GM11168 (cell line): Measurements from ENCODE around the gene MEN1.

Experiments used
- in situ Hi-C: fragments of 300-500 bp; cut with MboI; formaldehyde crosslinking; loops from one replicate; pipeline ENCODE4 v1.12.0; 2022; ENCODE audit warnings: low sequenced_read_pairs; ENCODE audit not compliant: unreplicated experiment

Gene MEN1

GRCh38 chr11:64788321-64789215 is 21.8 kb downstream of the MEN1 start:
- in situ Hi-C loops: no loop called here

- in situ Hi-C loops: no loop called here
Observed at GRCh38 chr11:64787526-64788320, 22.6 kb downstream of the MEN1 start.

- in situ Hi-C loops: no loop called here
Observed at GRCh38 chr11:64786308-64786707, 24.0 kb downstream of the MEN1 start.

- in situ Hi-C loops: no loop called here
Observed at GRCh38 chr11:64784813-64785581, 25.4 kb downstream of the MEN1 start.

GRCh38 chr11:64778473-64779298 is 31.7 kb downstream of the MEN1 start, which contains the start of gene SF1:
Gene SF1, minus strand, starts transcription at chr11:64778542. Its CDS starts 150 bp downstream, at chr11:64778392.
- in situ Hi-C loops: no loop called here

- in situ Hi-C loops: no loop called here
Observed at GRCh38 chr11:64778223-64778472, 32.2 kb downstream of the MEN1 start.

GRCh38 chr11:64777449-64778222 is 32.7 kb downstream of the MEN1 start:
- in situ Hi-C loops: no loop called here

- in situ Hi-C loops: no loop called here
Observed at GRCh38 chr11:64776875-64777274, 33.5 kb downstream of the MEN1 start.

GRCh38 chr11:64776425-64776824 is 33.9 kb downstream of the MEN1 start:
- in situ Hi-C loops: no loop called here

GRCh38 chr11:64774144-64774543 is 36.2 kb downstream of the MEN1 start:
- in situ Hi-C loops: no loop called here

GRCh38 chr11:64772303-64773018 is 37.9 kb downstream of the MEN1 start:
- in situ Hi-C loops: no loop called here

GRCh38 chr11:64771861-64772260 is 38.5 kb downstream of the MEN1 start:
- in situ Hi-C loops: no loop called here

- in situ Hi-C loops: no loop called here
Observed at GRCh38 chr11:64770120-64770519, 40.2 kb downstream of the MEN1 start.

- in situ Hi-C loops: no loop called here
Observed at GRCh38 chr11:64769283-64769682, 41.1 kb downstream of the MEN1 start.

- in situ Hi-C loops: no loop called here
Observed at GRCh38 chr11:64768300-64768694, 42.1 kb downstream of the MEN1 start.

- in situ Hi-C loops: no loop called here
Observed at GRCh38 chr11:64767344-64768299, 42.7 kb downstream of the MEN1 start.

GRCh38 chr11:64766881-64767280 is 43.5 kb downstream of the MEN1 start:
- in situ Hi-C loops: no loop called here
